Measurements from ENCODE around the gene ZNF281. TPM values are rescaled to one million over a fixed set of nuclear protein-coding genes. Genes with fewer than 3 reads are reported as not detected.

ZNF281 gene
- total and polyA plus RNA-seq, 2 experiments from 2014 or later, result 40.3 to 45.2 TPM

DNA sequence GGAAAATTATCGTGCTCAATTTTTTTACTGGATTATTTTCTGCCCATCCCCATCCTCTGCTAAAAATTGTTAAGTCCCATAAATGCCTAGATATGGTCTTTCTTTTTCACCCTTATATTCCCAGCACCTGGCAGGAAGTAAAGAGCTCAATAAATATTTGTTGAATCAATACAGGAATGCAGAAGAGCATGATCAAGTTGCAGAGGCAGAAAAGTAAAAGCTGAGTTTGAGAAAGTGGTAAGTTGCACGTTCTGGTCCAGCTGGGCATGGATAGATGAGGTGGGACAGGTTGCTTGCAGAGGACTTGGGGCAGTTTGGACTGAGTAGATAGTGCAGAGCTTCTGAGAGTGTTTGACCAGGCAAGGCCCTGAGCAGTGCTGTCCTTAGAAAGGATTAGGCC, 40.1 kb downstream of the ZNF281 start:
- H3K9ac ChIP-seq, result no peak overlapping the region
- no peak overlapping the region for H3K4me2 ChIP-seq (ENCODE audit: unreplicated experiment)
- no peak for DNase-seq
- no peaks in the 10 kb centered on the region for H3K27me3 ChIP-seq (replicated peaks; ENCODE audit: insufficient read depth)
- no peaks in the 10 kb centered on the region for H4K20me1 ChIP-seq (ENCODE audit: insufficient read depth)
- no peak overlapping the region for H2AFZ ChIP-seq
- peaks cover 76% of the 10 kb centered on the region for H3F3A ChIP-seq (ENCODE audit: insufficient read depth)
- no peaks in the 10 kb centered on the region for H3K9me2 ChIP-seq (ENCODE audit: insufficient read depth)
- H3K27ac ChIP-seq, result no peak overlapping the region
- peaks cover 5% of the 10 kb centered on the region for H3K79me2 ChIP-seq (ENCODE audit: insufficient read depth)
- TF ChIP-seq EZH2 (IDR thresholded peaks at IDR 0.05; ENCODE audit: insufficient read depth, poor library complexity, severe bottlenecking), result no peak
- TF ChIP-seq EZH2phosphoT487 (IDR thresholded peaks at IDR 0.05; ENCODE audit: insufficient read depth, low read depth), result no peak
- H3K4me3 ChIP-seq, result no peak overlapping the region
- no peaks in the 10 kb centered on the region for H3K36me3 ChIP-seq (ENCODE audit: low read depth)
- 79 to 80% methylated on average over 2 of the region's 2 CpGs for WGBS, 2 experiments (ENCODE audit: low coverage in 1 of 2, low lambda C conversion rate in 2 of 2, missing lambda C conversion rate in 2 of 2)
- in situ Hi-C loops (cut with MboI), result no loop called here
- peaks cover 80% of the 10 kb centered on the region for H3K4me1 ChIP-seq (ENCODE audit: insufficient read depth)
- no peaks in the 10 kb centered on the region for H3K9me3 ChIP-seq (ENCODE audit: low read depth)

DNA sequence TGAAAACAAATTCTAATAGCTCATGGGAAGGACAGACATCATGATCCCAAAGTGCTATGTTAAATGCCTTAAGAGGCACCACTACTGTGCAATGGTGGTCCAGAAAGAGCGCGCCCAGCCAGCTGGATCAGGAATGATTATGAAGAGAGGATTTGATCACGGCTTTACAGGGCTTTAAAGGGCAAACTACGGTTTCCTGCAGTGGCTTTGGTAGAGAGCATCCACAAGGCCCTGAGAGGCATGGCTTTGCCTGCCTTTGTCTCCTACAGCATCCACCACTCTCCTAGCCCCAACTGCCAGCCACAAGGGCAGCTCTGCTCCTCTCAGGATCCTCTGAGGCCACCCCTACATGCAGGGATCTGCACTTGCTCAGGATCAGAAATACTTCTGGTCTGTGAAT, 40.7 kb downstream of the ZNF281 start:
- H3K4me2 ChIP-seq (ENCODE audit: unreplicated experiment), result no peak overlapping the region
- no peak for TF ChIP-seq EZH2 (IDR thresholded peaks at IDR 0.05; ENCODE audit: insufficient read depth, poor library complexity, severe bottlenecking)
- TF ChIP-seq EZH2phosphoT487 (IDR thresholded peaks at IDR 0.05; ENCODE audit: insufficient read depth, low read depth), result no peak
- no peaks in the 10 kb centered on the region for H4K20me1 ChIP-seq (ENCODE audit: insufficient read depth)
- H3K27ac ChIP-seq, result peak overlapping the region; percentile 73
- no peak overlapping the region for H2AFZ ChIP-seq
- DNase-seq, result no peak
- in situ Hi-C loops (cut with MboI), result no loop called here
- peaks cover 75% of the 10 kb centered on the region for H3F3A ChIP-seq (ENCODE audit: insufficient read depth)
- no peaks in the 10 kb centered on the region for H3K27me3 ChIP-seq (replicated peaks; ENCODE audit: insufficient read depth)
- no peak overlapping the region for H3K4me3 ChIP-seq
- H3K4me1 ChIP-seq (ENCODE audit: insufficient read depth), result peaks cover 80% of the 10 kb centered on the region
- no peaks in the 10 kb centered on the region for H3K9me2 ChIP-seq (ENCODE audit: insufficient read depth)
- H3K79me2 ChIP-seq (ENCODE audit: insufficient read depth), result peaks cover 3% of the 10 kb centered on the region
- 96 to 97% methylated on average over 4 of the region's 4 CpGs for WGBS, 2 experiments (ENCODE audit: low coverage in 1 of 2, low lambda C conversion rate in 2 of 2, missing lambda C conversion rate in 2 of 2)
- no peak overlapping the region for H3K9ac ChIP-seq
- H3K36me3 ChIP-seq (ENCODE audit: low read depth), result no peaks in the 10 kb centered on the region
- no peaks in the 10 kb centered on the region for H3K9me3 ChIP-seq (ENCODE audit: low read depth)

- H3K9ac ChIP-seq, result 0 out of 2 replicates have a peak overlapping the region, but pooled peaks have one; percentile 23
- WGBS, 2 experiments (ENCODE audit: low coverage in 1 of 2, low lambda C conversion rate in 2 of 2, missing lambda C conversion rate in 2 of 2), result 96 to 98% methylated on average over 6 of the region's 6 CpGs
These were observed 41.3 kb downstream of the ZNF281 start for GRCh38 chr1:200368556-200368955.

GRCh38 chr1:200367841-200368534, 41.8 kb downstream of the ZNF281 start:
- in situ Hi-C loops (cut with MboI), result no loop called here
- 0% methylated on average over 3 of the region's 3 CpGs for WGBS, 2 experiments (ENCODE audit: low coverage in 1 of 2, low lambda C conversion rate in 2 of 2, missing lambda C conversion rate in 2 of 2)
- Histone ChIP-seq H3K9ac (0 out of 2 replicates have a peak overlapping the region, but pooled peaks have one; percentile 23), H3K9me3 (ENCODE audit: low read depth) (no peaks in the 10 kb centered on the region), H3K4me3 (no peak overlapping the region), H3K36me3 (ENCODE audit: low read depth) (no peaks in the 10 kb centered on the region), H3K27ac (peak overlapping the region; percentile 73), H3K79me2 (ENCODE audit: insufficient read depth) (no peaks in the 10 kb centered on the region), H3K4me2 (ENCODE audit: unreplicated experiment) (peak overlapping the region; percentile 55), H2AFZ (no peak overlapping the region), H3K4me1 (ENCODE audit: insufficient read depth) (peaks cover 80% of the 10 kb centered on the region), H4K20me1 (ENCODE audit: insufficient read depth) (no peaks in the 10 kb centered on the region), H3K27me3 (replicated peaks; ENCODE audit: insufficient read depth) (no peaks in the 10 kb centered on the region), H3F3A (ENCODE audit: insufficient read depth) (peaks cover 72% of the 10 kb centered on the region), H3K9me2 (ENCODE audit: insufficient read depth) (no peaks in the 10 kb centered on the region)
- peak; percentile 94 for DNase-seq
- TF ChIP-seq EZH2 (IDR thresholded peaks at IDR 0.05; ENCODE audit: insufficient read depth, poor library complexity, severe bottlenecking), result no peak
- 0 out of 2 replicates have a peak, but pooled peaks have one; percentile 59 for TF ChIP-seq EZH2phosphoT487 (IDR thresholded peaks at IDR 0.05; ENCODE audit: insufficient read depth, low read depth)

More at GRCh38 chr1:200368556-200368955, 41.3 kb downstream of the ZNF281 start:
- Histone ChIP-seq H4K20me1 (ENCODE audit: insufficient read depth) (no peaks in the 10 kb centered on the region), H2AFZ (no peak overlapping the region), H3K27me3 (replicated peaks; ENCODE audit: insufficient read depth) (no peaks in the 10 kb centered on the region), H3K27ac (peak overlapping the region; percentile 73), H3F3A (ENCODE audit: insufficient read depth) (peaks cover 75% of the 10 kb centered on the region), H3K4me1 (ENCODE audit: insufficient read depth) (peaks cover 80% of the 10 kb centered on the region), H3K36me3 (ENCODE audit: low read depth) (no peaks in the 10 kb centered on the region), H3K9me2 (ENCODE audit: insufficient read depth) (no peaks in the 10 kb centered on the region), H3K4me2 (ENCODE audit: unreplicated experiment) (peak overlapping the region; percentile 55), H3K4me3 (no peak overlapping the region), H3K79me2 (ENCODE audit: insufficient read depth) (no peaks in the 10 kb centered on the region; the same call in 1 of the 2 replicates), H3K9me3 (ENCODE audit: low read depth) (no peaks in the 10 kb centered on the region)
- TF ChIP-seq EZH2phosphoT487 (IDR thresholded peaks at IDR 0.05; ENCODE audit: insufficient read depth, low read depth) (no peak), EZH2 (IDR thresholded peaks at IDR 0.05; ENCODE audit: insufficient read depth, poor library complexity, severe bottlenecking) (no peak)
- in situ Hi-C loops (cut with MboI), result no loop called here
- peak; percentile 4 for DNase-seq
